Neutrophil (primary cell): ENCODE data around the gene BAIAP2L1.

Experiments
- H3K27ac ChIP-seq: fragments of 200-600 bp; sonication (generic); 2 replicates; pipeline ENCODE4 v1.5.1; 2016; ENCODE audit warnings: mild to moderate bottlenecking, moderate library complexity
- H3K27me3 ChIP-seq: fragments of 200-600 bp; sonication (generic); 2 replicates; pipeline ENCODE4 v1.6.0; 2016; ENCODE audit warnings: mild to moderate bottlenecking
- H3K36me3 ChIP-seq: fragments of 200-600 bp; sonication (generic); 2 replicates; pipeline ENCODE4 v1.5.1; 2017
- H3K4me1 ChIP-seq, 2 experiments: fragments of 200-600 bp in 1 of 2; sonication (generic) in 1 of 2; 1 replicate in 1 of 2; 2 replicates in 1 of 2; pipeline versions ENCODE4 v1.5.1 to v1.6.1; 2013 to 2016; ENCODE audit warnings: low read depth in 1 of 2, low read length in 1 of 2, mild to moderate bottlenecking in 1 of 2, moderate library complexity in 1 of 2; ENCODE audit not compliant: control insufficient read depth in 1 of 2, insufficient read depth in 1 of 2
- H3K4me3 ChIP-seq, 2 experiments: fragments of 200-600 bp in 1 of 2; sonication (generic) in 1 of 2; 1 replicate in 1 of 2; 2 replicates in 1 of 2; pipeline ENCODE4 v1.5.1; 2013 to 2016; ENCODE audit warnings: low read depth in 1 of 2, low read length in 1 of 2, mild to moderate bottlenecking in 1 of 2, moderate library complexity in 1 of 2
- H3K9me3 ChIP-seq: fragments of 200-600 bp; sonication (generic); 2 replicates; pipeline ENCODE4 v1.5.1; 2016
- TF ChIP-seq, protein P1 (sequence below): fragments of 200-600 bp; sonication (generic); IDR thresholded peaks from 2 replicates; pipeline ENCODE4 v1.5.1; 2016; ENCODE audit warnings: antibody characterized with exemption

Gene BAIAP2L1

DNA sequence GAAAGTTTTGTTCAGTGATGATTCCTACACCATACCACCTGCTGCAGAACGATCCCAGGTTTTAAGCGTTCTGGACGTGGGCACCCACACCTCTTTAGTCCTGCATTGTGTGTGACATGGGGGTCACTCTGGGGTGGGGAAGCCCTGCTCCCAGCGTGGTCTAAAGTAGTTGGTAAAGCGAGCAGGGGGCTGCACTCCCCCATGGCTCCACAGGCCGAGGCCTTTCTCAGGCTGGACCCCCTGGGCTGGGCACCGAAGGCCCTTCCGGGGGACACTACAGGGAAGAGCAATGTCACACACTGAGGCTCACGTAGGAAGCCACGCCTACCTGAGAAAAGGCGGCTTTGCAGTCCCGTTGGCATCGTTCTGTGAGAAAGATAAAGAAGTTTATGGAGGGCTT lies 107.1 kb downstream of the BAIAP2L1 start:
- peaks cover 94% of the 10 kb centered on the region for H3K36me3 ChIP-seq
- no peaks in the 10 kb centered on the region for H3K27me3 ChIP-seq
- no peaks in the 10 kb centered on the region for H3K9me3 ChIP-seq
- H3K27ac ChIP-seq, result peak overlapping the region; percentile 50
- no peak overlapping the region for H3K4me3 ChIP-seq
- TF ChIP-seq, protein P1, sequence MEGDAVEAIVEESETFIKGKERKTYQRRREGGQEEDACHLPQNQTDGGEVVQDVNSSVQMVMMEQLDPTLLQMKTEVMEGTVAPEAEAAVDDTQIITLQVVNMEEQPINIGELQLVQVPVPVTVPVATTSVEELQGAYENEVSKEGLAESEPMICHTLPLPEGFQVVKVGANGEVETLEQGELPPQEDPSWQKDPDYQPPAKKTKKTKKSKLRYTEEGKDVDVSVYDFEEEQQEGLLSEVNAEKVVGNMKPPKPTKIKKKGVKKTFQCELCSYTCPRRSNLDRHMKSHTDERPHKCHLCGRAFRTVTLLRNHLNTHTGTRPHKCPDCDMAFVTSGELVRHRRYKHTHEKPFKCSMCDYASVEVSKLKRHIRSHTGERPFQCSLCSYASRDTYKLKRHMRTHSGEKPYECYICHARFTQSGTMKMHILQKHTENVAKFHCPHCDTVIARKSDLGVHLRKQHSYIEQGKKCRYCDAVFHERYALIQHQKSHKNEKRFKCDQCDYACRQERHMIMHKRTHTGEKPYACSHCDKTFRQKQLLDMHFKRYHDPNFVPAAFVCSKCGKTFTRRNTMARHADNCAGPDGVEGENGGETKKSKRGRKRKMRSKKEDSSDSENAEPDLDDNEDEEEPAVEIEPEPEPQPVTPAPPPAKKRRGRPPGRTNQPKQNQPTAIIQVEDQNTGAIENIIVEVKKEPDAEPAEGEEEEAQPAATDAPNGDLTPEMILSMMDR, result no peak
- H3K4me1 ChIP-seq, result peaks cover 22 to 24% of the 10 kb centered on the region in 2 experiments

DNA sequence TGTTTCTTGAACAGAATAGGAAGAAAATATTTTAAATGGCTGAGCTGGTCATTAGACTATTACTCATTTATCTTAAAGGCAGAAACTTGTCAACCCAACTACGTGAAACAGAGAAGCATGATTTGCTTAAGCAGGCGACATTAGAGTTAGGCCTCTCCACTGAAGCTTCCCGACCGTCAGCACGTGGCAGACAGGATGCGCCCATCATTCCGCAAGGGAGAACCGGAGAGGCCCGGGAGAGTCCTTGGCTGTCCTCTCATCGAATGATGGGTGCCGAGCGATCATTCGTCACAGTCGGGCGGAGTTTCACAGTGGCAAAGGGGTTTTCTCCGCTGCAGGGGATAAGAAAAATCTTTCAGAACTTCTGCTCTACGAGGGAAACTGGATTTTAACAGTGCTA lies 107.6 kb downstream of the BAIAP2L1 start:
- Histone ChIP-seq H3K27me3 (no peaks in the 10 kb centered on the region), H3K9me3 (no peaks in the 10 kb centered on the region), H3K36me3 (peaks cover 94% of the 10 kb centered on the region), H3K27ac (peak overlapping the region; percentile 50), H3K4me1 (peaks cover 27 to 29% of the 10 kb centered on the region in 2 experiments), H3K4me3 (no peak overlapping the region)
- TF ChIP-seq, protein P1, result no peak

DNA sequence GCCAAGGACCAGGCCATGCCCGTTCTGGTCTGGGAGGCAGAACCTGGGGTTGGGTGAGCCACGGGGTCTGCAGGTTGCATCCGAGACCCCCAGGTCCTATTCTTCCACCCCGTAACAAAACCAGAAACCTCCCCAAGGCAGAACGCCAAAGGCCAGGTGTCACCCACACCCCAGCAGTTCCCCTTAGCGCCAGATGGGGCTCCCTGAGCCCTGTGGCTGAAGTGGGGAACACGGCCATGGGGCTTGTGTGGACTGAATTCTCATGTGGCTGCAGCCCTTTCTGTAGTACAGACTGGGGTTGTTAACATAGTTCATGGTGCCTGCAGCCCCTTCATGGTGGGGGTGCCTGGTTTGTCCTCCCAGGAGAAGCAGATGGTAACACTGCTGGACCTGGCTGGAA lies 109.2 kb downstream of the BAIAP2L1 start:
- Histone ChIP-seq H3K36me3 (peaks cover 94% of the 10 kb centered on the region), H3K4me3 (no peak overlapping the region), H3K27me3 (no peaks in the 10 kb centered on the region), H3K9me3 (no peaks in the 10 kb centered on the region), H3K27ac (peak overlapping the region; percentile 42), H3K4me1 (peaks cover 42 to 45% of the 10 kb centered on the region in 2 experiments)
- TF ChIP-seq, protein P1, result no peak

GRCh38 chr7:98289333-98289875 lies 111.5 kb downstream of the BAIAP2L1 start:
- Histone ChIP-seq H3K4me3 (no peak overlapping the region), H3K9me3 (no peaks in the 10 kb centered on the region), H3K36me3 (peaks cover 74% of the 10 kb centered on the region), H3K27ac (peak overlapping the region; percentile 98), H3K27me3 (no peaks in the 10 kb centered on the region), H3K4me1 (peaks cover 54 to 57% of the 10 kb centered on the region in 2 experiments)
- TF ChIP-seq, protein P1, result no peak

GRCh38 chr7:98288064-98288823 lies 112.6 kb downstream of the BAIAP2L1 start:
- H3K4me1 ChIP-seq, result peaks cover 54 to 64% of the 10 kb centered on the region in 2 experiments
- H3K27me3 ChIP-seq, result no peaks in the 10 kb centered on the region
- TF ChIP-seq, protein P1, result no peak
- H3K4me3 ChIP-seq, result peak overlapping the region; percentile 20 to 44
- peak overlapping the region; percentile 98 for H3K27ac ChIP-seq
- no peaks in the 10 kb centered on the region for H3K9me3 ChIP-seq
- peaks cover 62% of the 10 kb centered on the region for H3K36me3 ChIP-seq
